Spleen (tissue), 11 donors: ENCODE measurements around the gene PTPRN. TPM values are rescaled to one million over a fixed set of nuclear protein-coding genes. Genes with fewer than 3 reads are reported as not detected.

Source experiments
- DNase-seq: peaks from one replicate; pipeline ENCODE4 v3.0.0-alpha.2; 2020
- H3K27ac ChIP-seq, 8 donors: fragments of 200-600 bp; sonication (generic) in 7 of 8; 1 replicate in 4 of 8; 2 replicates in 4 of 8; pipeline versions ENCODE4 v1.5.0 to v1.8.0; 2016 to 2021; ENCODE audit warnings: inconsistent platforms in 4 of 8, mild to moderate bottlenecking in 4 of 8, moderate library complexity in 1 of 8
- H3K27me3 ChIP-seq, 7 donors: fragments of 200-600 bp; sonication (generic) in 6 of 7; replicated peaks in 1 of 7; 1 replicate in 4 of 7; 2 replicates in 3 of 7; pipeline versions ENCODE4 v1.5.0 to v1.8.0; 2016 to 2021; ENCODE audit warnings: inconsistent platforms in 3 of 7, mild to moderate bottlenecking in 1 of 7
- H3K36me3 ChIP-seq, 6 donors: fragments of 200-600 bp; sonication (generic) in 5 of 6; 1 replicate in 4 of 6; 2 replicates in 2 of 6; pipeline versions ENCODE4 v1.5.0 to v1.8.0; 2016 to 2021; ENCODE audit warnings: inconsistent platforms in 2 of 6
- H3K4me1 ChIP-seq, 6 donors: fragments of 200-600 bp; sonication (generic) in 5 of 6; 1 replicate in 3 of 6; 2 replicates in 3 of 6; pipeline versions ENCODE4 v1.5.0 to v1.8.0; 2016 to 2021; ENCODE audit warnings: inconsistent platforms in 3 of 6
- H3K4me3 ChIP-seq, 8 donors: fragments of 200-600 bp; sonication (generic) in 7 of 8; 1 replicate in 4 of 8; 2 replicates in 4 of 8; pipeline versions ENCODE4 v1.5.0 to v1.8.0; 2016 to 2021; ENCODE audit warnings: inconsistent platforms in 4 of 8, mild to moderate bottlenecking in 4 of 8, moderate library complexity in 2 of 8
- H3K9me3 ChIP-seq, 8 donors: fragments of 200-600 bp; sonication (generic) in 7 of 8; 1 replicate in 4 of 8; 2 replicates in 4 of 8; pipeline versions ENCODE4 v1.5.0 to v1.8.0; 2016 to 2021; ENCODE audit warnings: inconsistent platforms in 4 of 8
- CTCF ChIP-seq, 11 experiments: fragments of 200-600 bp in 7 of 11; fragments of 450-650 bp in 4 of 11; sonication (generic) in 4 of 11; IDR thresholded peaks in 8 of 11; conservative IDR thresholded peaks in 3 of 11; 1 replicate in 7 of 11; 2 replicates in 4 of 11; pipeline versions ENCODE4 v1.4.0 to v1.8.0; 2016 to 2021; ENCODE audit warnings: antibody characterized with exemption in 11 of 11, inconsistent platforms in 4 of 11, mild to moderate bottlenecking in 1 of 11
- POLR2A ChIP-seq, 3 donors: fragments of 450-650 bp; IDR thresholded peaks; one replicate each; pipeline ENCODE4 v1.5.1; 2017; ENCODE audit warnings: antibody characterized with exemption in 3 of 3, mild to moderate bottlenecking in 1 of 3
- POLR2AphosphoS5 ChIP-seq, 3 donors: sonication (generic); formaldehyde crosslinking; IDR thresholded peaks; one replicate each; pipeline ENCODE4 v1.5.1; 2017; ENCODE audit warnings: antibody characterized with exemption in 3 of 3
- WGBS, 5 donors: extraction: QIAGEN DNeasy Blood & Tissue Kit in 3 of 5; methylation state at CpG; one replicate each; pipeline versions ENCODE4 v1.1.5 to v1.1.7; 2013 to 2018; 5-methylcytosine and 5-hydroxymethylcytosine counted together
- intact Hi-C: fragments of 100-400 bp; cut with DNase I; formaldehyde crosslinking; loops from one replicate; pipeline ENCODE4 v1.15.0; 2023; ENCODE audit warnings: low total_unique reads
- polyA plus RNA-seq, 3 donors: library from polyadenylated mRNA; stranded (reverse); fragments of 200-250 nt; gene quantifications; one replicate each; pipeline ENCODE4 v1.2.1, GENCODE V29; 2013
- total RNA-seq, 7 donors: library from RNA; depleted of rRNA in 3 of 7; stranded (reverse); fragments of >200 nt in 3 of 7; fragmentation: NEBNext Ultra II Directional in 4 of 7; extraction: Animal tissue kit (Norgen Biotek cat#: 25700) in 4 of 7; gene quantifications; one replicate each; pipeline versions ENCODE4 v1.1.0 to v1.2.1, GENCODE V29; 2016 to 2021
- donor health status: healthy with polysubstance abuse.
- donor health status: DM: no; HTN: no; CAD: no; lungs with moderate emphysema.
- donor health status: DM: no; HTN: no; CAD: no.
- donor health status: Bipolar disorder and iron deficiency.
- donor health status: healthy.
- donor health status: DM: no; HTN: no; CAD: no.
- donor health status: DM: yes; HTN: yes; CAD: no.

Gene PTPRN
- total and polyA plus RNA-seq, 10 donors = 0.06 to 0.12 TPM; not detected in 8

GRCh38 chr2:219284501-219285372, 24.5 kb downstream of the PTPRN start:
- TF ChIP-seq POLR2A (IDR thresholded peaks at IDR 0.05) = no peak
- TF ChIP-seq POLR2AphosphoS5 (IDR thresholded peaks at IDR 0.05) = no peak
- TF ChIP-seq CTCF (IDR thresholded peaks at IDR 0.05 in 8 of 11, conservative IDR thresholded peaks at IDR 0.05 in 3 of 11) = no peak
- intact Hi-C loops = no loop called here
- Histone ChIP-seq H3K9me3 (no peaks in the 10 kb centered on the region), H3K27ac (peak overlapping the region in 4 of 8 donors; percentile 32 to 62 (median 52)), H3K4me3 (no peak overlapping the region), H3K36me3 (peaks cover 0 to 67% (median 49%) of the 10 kb centered on the region in 6 donors), H3K4me1 (peaks cover 12 to 65% (median 32%) of the 10 kb centered on the region in 6 donors), H3K27me3 (no peaks in the 10 kb centered on the region)
- DNase-seq = peak; percentile 71
- 94 to 99% (median 95%) methylated on average over 13 to 16 of the region's 16 CpGs for WGBS, 5 donors

GRCh38 chr2:219282943-219283581, 26.1 kb downstream of the PTPRN start:
- H3K27ac ChIP-seq = peak overlapping the region in 6 of 8 donors; percentile 20 to 58 (median 44)
- H3K4me3 ChIP-seq = no peak overlapping the region
- no peaks in the 10 kb centered on the region for H3K9me3 ChIP-seq
- intact Hi-C loops = no loop called here
- TF ChIP-seq CTCF (IDR thresholded peaks at IDR 0.05 in 8 of 11, conservative IDR thresholded peaks at IDR 0.05 in 3 of 11) (no peak), POLR2A (IDR thresholded peaks at IDR 0.05) (no peak), POLR2AphosphoS5 (IDR thresholded peaks at IDR 0.05) (peak in 1 of 3 donors; percentile 40)
- no peak for DNase-seq
- WGBS, 5 donors = 87 to 94% (median 90%) methylated on average over 16 to 17 of the region's 17 CpGs
- H3K36me3 ChIP-seq = peaks cover 0 to 67% (median 49%) of the 10 kb centered on the region in 6 donors
- H3K4me1 ChIP-seq = peaks cover 20 to 78% (median 43%) of the 10 kb centered on the region in 6 donors
- no peaks in the 10 kb centered on the region for H3K27me3 ChIP-seq

- Histone ChIP-seq H3K4me3 (no peak overlapping the region), H3K4me1 (peaks cover 26 to 85% (median 50%) of the 10 kb centered on the region in 6 donors), H3K27me3 (no peaks in the 10 kb centered on the region), H3K9me3 (no peaks in the 10 kb centered on the region), H3K27ac (peak overlapping the region in 6 of 8 donors; percentile 20 to 99 (median 50)), H3K36me3 (peaks cover 0 to 67% (median 49%) of the 10 kb centered on the region in 6 donors)
- TF ChIP-seq POLR2AphosphoS5 (IDR thresholded peaks at IDR 0.05) (no peak), CTCF (IDR thresholded peaks at IDR 0.05 in 8 of 11, conservative IDR thresholded peaks at IDR 0.05 in 3 of 11) (no peak), POLR2A (IDR thresholded peaks at IDR 0.05) (no peak)
- intact Hi-C loops = no loop called here
- WGBS, 5 donors = 85 to 93% (median 90%) methylated on average over 5 of the region's 5 CpGs
- no peak for DNase-seq
Measured at GRCh38 chr2:219282375-219282774, 26.8 kb downstream of the PTPRN start.

- intact Hi-C loops = no loop called here
- WGBS, 5 donors = 84 to 96% (median 92%) methylated on average over 8 of the region's 8 CpGs
- peak; percentile 72 for DNase-seq
- Histone ChIP-seq H3K36me3 (peaks cover 0 to 63% (median 49%) of the 10 kb centered on the region in 6 donors), H3K4me1 (peaks cover 26 to 88% (median 53%) of the 10 kb centered on the region in 6 donors), H3K9me3 (no peaks in the 10 kb centered on the region), H3K27me3 (no peaks in the 10 kb centered on the region), H3K27ac (peak overlapping the region in 4 of 8 donors; percentile 2 to 99 (median 32)), H3K4me3 (no peak overlapping the region)
- no peak for TF ChIP-seq CTCF (IDR thresholded peaks at IDR 0.05 in 8 of 11, conservative IDR thresholded peaks at IDR 0.05 in 3 of 11)
Measured at GRCh38 chr2:219281588-219281987, 27.6 kb downstream of the PTPRN start.
